HEK293 (cell line): ENCODE measurements around the gene TOMM34.

Experiments used
- CTCF ChIA-PET: fragments of 350-600 bp; formaldehyde crosslinking; extraction: SDS; loops from one replicate; lab custom pipeline; 2021; ENCODE audit warnings: antibody characterized with exemption; lab: Yijun Ruan, JAX
- POLR2A ChIA-PET: fragments of 300-600 bp; formaldehyde crosslinking; extraction: SDS; loops from one replicate; lab custom pipeline; 2020; ENCODE audit warnings: antibody characterized with exemption, inconsistent platforms; lab: Yijun Ruan, JAX
- H3K27ac ChIP-seq: fragments of 200-500 bp; sonication (Bioruptor generic); 2 replicates; pipeline ENCODE4 v1.5.1; 2014; ENCODE audit warnings: low read depth, low read length, control low read depth, inconsistent platforms; ENCODE audit errors: extremely low read depth
- H3K36me3 ChIP-seq, 2 experiments: fragments of 200-500 bp in 1 of 2; sonication (Bioruptor generic) in 1 of 2; 1 replicate in 1 of 2; 2 replicates in 1 of 2; pipeline ENCODE4 v1.5.1; 2014 to 2017; ENCODE audit warnings: inconsistent platforms in 2 of 2, low read length in 2 of 2; ENCODE audit not compliant: control insufficient read depth in 2 of 2, insufficient read depth in 1 of 2
- H3K4me1 ChIP-seq: fragments of 200-500 bp; sonication (Bioruptor generic); 2 replicates; pipeline ENCODE4 v1.5.1; 2014; ENCODE audit warnings: mild to moderate bottlenecking, low read length, inconsistent platforms; ENCODE audit not compliant: control insufficient read depth, insufficient read depth
- H3K4me3 ChIP-seq: 2 replicates; pipeline ENCODE4 v1.5.1; 2011; ENCODE audit warnings: low read depth, mild to moderate bottlenecking, control low read depth, low read length, moderate library complexity
- H3K9me3 ChIP-seq: fragments of 200-500 bp; sonication (Bioruptor generic); 2 replicates; pipeline ENCODE4 v1.5.1; 2014; ENCODE audit warnings: low read depth, low read length, inconsistent platforms; ENCODE audit not compliant: control insufficient read depth, insufficient read depth
- PRDM1 ChIP-seq: fragments of 450-650 bp; formaldehyde crosslinking; IDR thresholded peaks from 2 replicates; pipeline ENCODE4; 2016; ENCODE audit warnings: missing biosample characterization, missing genetic modification characterization
- PRDM10 ChIP-seq: fragments of 450-650 bp; formaldehyde crosslinking; IDR thresholded peaks from 2 replicates; pipeline ENCODE4 v1.5.1; 2016; ENCODE audit warnings: missing biosample characterization, missing genetic modification characterization
- ZBTB6 ChIP-seq: fragments of 450-650 bp; formaldehyde crosslinking; IDR thresholded peaks from 2 replicates; pipeline ENCODE4 v1.5.1; 2017; ENCODE audit warnings: missing biosample characterization, missing genetic modification characterization
- ZEB2 ChIP-seq: fragments of 450-650 bp; formaldehyde crosslinking; IDR thresholded peaks from 2 replicates; pipeline ENCODE4 v1.5.1; 2016; ENCODE audit warnings: missing biosample characterization, missing genetic modification characterization
- ZFP69B ChIP-seq: fragments of 450-650 bp; formaldehyde crosslinking; IDR thresholded peaks from 2 replicates; pipeline ENCODE4 v1.5.1; 2016; ENCODE audit warnings: missing biosample characterization, missing genetic modification characterization
- ZNF121 ChIP-seq: fragments of 450-650 bp; formaldehyde crosslinking; IDR thresholded peaks from 2 replicates; pipeline ENCODE4 v1.5.1; 2016; ENCODE audit warnings: missing biosample characterization, missing genetic modification characterization
- ZNF140 ChIP-seq: fragments of 450-650 bp; formaldehyde crosslinking; IDR thresholded peaks from 2 replicates; pipeline ENCODE4 v1.5.1; 2016; ENCODE audit warnings: missing biosample characterization, missing genetic modification characterization
- ZNF16 ChIP-seq: fragments of 450-650 bp; formaldehyde crosslinking; IDR thresholded peaks from 2 replicates; pipeline ENCODE4 v1.5.1; 2016; ENCODE audit warnings: low read depth, missing biosample characterization, missing genetic modification characterization
- ZNF169 ChIP-seq: fragments of 450-650 bp; formaldehyde crosslinking; IDR thresholded peaks from 2 replicates; pipeline ENCODE4 v1.5.1; 2016; ENCODE audit warnings: missing biosample characterization, missing genetic modification characterization
- ZNF2 ChIP-seq: fragments of 450-650 bp; formaldehyde crosslinking; IDR thresholded peaks from 2 replicates; pipeline ENCODE4 v1.5.1; 2016; ENCODE audit warnings: missing biosample characterization, missing genetic modification characterization
- ZNF202 ChIP-seq: fragments of 450-650 bp; formaldehyde crosslinking; IDR thresholded peaks from 2 replicates; pipeline ENCODE4 v1.5.1; 2016; ENCODE audit warnings: missing biosample characterization, missing genetic modification characterization, borderline replicate concordance
- ZNF211 ChIP-seq: fragments of 450-650 bp; formaldehyde crosslinking; IDR thresholded peaks from 2 replicates; pipeline ENCODE4 v1.5.1; 2016; ENCODE audit warnings: low read depth, missing biosample characterization, missing genetic modification characterization
- ZNF248 ChIP-seq: fragments of 450-650 bp; formaldehyde crosslinking; IDR thresholded peaks from 2 replicates; pipeline ENCODE4 v1.5.1; 2017; ENCODE audit warnings: missing biosample characterization, missing genetic modification characterization
- ZNF26 ChIP-seq: fragments of 450-650 bp; formaldehyde crosslinking; IDR thresholded peaks from 2 replicates; pipeline ENCODE4 v1.5.1; 2016; ENCODE audit warnings: missing biosample characterization, missing genetic modification characterization
- ZNF266 ChIP-seq: fragments of 450-650 bp; formaldehyde crosslinking; IDR thresholded peaks from 2 replicates; pipeline ENCODE4 v1.5.1; 2016; ENCODE audit warnings: missing biosample characterization, missing genetic modification characterization, low read depth
- ZNF280D ChIP-seq: fragments of 450-650 bp; formaldehyde crosslinking; IDR thresholded peaks from 2 replicates; pipeline ENCODE4 v1.5.1; 2016; ENCODE audit warnings: missing biosample characterization, missing genetic modification characterization
- ZNF335 ChIP-seq: fragments of 450-650 bp; formaldehyde crosslinking; conservative IDR thresholded peaks from 2 replicates; pipeline ENCODE4 v1.5.1; 2016; ENCODE audit warnings: missing biosample characterization, missing genetic modification characterization
- ZNF341 ChIP-seq: fragments of 450-650 bp; formaldehyde crosslinking; IDR thresholded peaks from 2 replicates; pipeline ENCODE4; 2016; ENCODE audit warnings: low read depth, missing biosample characterization, missing genetic modification characterization
- ZNF585B ChIP-seq: fragments of 450-650 bp; formaldehyde crosslinking; IDR thresholded peaks from 2 replicates; pipeline ENCODE4 v1.5.1; 2016; ENCODE audit warnings: missing biosample characterization, missing genetic modification characterization
- ZNF624 ChIP-seq: fragments of 450-650 bp; formaldehyde crosslinking; IDR thresholded peaks from 2 replicates; pipeline ENCODE4 v1.5.1; 2017; ENCODE audit warnings: missing biosample characterization, missing genetic modification characterization
- ZNF639 ChIP-seq: fragments of 450-650 bp; formaldehyde crosslinking; IDR thresholded peaks from 2 replicates; pipeline ENCODE4 v1.5.1; 2016; ENCODE audit warnings: missing biosample characterization, missing genetic modification characterization
- ZNF658 ChIP-seq: fragments of 450-650 bp; formaldehyde crosslinking; IDR thresholded peaks from 2 replicates; pipeline ENCODE4; 2016; ENCODE audit warnings: missing biosample characterization, missing genetic modification characterization
- ZNF677 ChIP-seq: fragments of 450-650 bp; IDR thresholded peaks from 2 replicates; pipeline ENCODE4 v1.5.0; 2018; ENCODE audit warnings: missing biosample characterization, mild to moderate bottlenecking, missing genetic modification characterization, moderate library complexity
- ZNF704 ChIP-seq: fragments of 450-650 bp; formaldehyde crosslinking; IDR thresholded peaks from 2 replicates; pipeline ENCODE4 v1.5.1; 2016; ENCODE audit warnings: missing biosample characterization, missing genetic modification characterization
- ZNF768 ChIP-seq: fragments of 450-650 bp; formaldehyde crosslinking; IDR thresholded peaks from 2 replicates; pipeline ENCODE4 v1.5.1; 2018; ENCODE audit warnings: missing biosample characterization, mild to moderate bottlenecking, missing genetic modification characterization
- ZNF843 ChIP-seq: fragments of 450-650 bp; formaldehyde crosslinking; IDR thresholded peaks from 2 replicates; pipeline ENCODE4 v1.5.1; 2016; ENCODE audit warnings: missing biosample characterization, missing genetic modification characterization

Gene TOMM34

GRCh38 chr20:44960103-44960852 is at the start of gene TOMM34:
Gene TOMM34 (minus strand): TSS chr20:44960397. CDS start chr20:44960333, 64 bp downstream.
- CTCF ChIA-PET: interaction anchor here (1.3 kb wide), 1 partner anchor 18 kb away, joined by 5 read pairs; no protein-coding TSS in a partner anchor
- Histone ChIP-seq H3K36me3 (peaks cover 6 to 17% of the 10 kb centered on the region in 2 experiments; a peak in 1 of 3 replicates), H3K9me3 (no peaks in the 10 kb centered on the region), H3K27ac (peak within 1 kb of the TSS; percentile 21; the same call in 1 of the 2 replicates), H3K4me1 (peaks cover 4% of the 10 kb centered on the region), H3K4me3 (peak within 1 kb of the TSS; percentile 66)
- POLR2A ChIA-PET: interaction anchor here (0.8 to 2.9 kb wide), 10 partner anchors 9 to 198 kb away, joined by 3 to 14 read pairs (median 4); partner anchors contain the start of gene YWHAB
- TF ChIP-seq ZNF2: 0 out of 2 replicates have a peak, but pooled peaks have one; percentile 30
- no peak for TF ChIP-seq ZNF248 (tag by site-specific recombination)
- no peak for TF ChIP-seq ZNF211 (tag by site-specific recombination)
- peak; percentile 90 for TF ChIP-seq ZNF335 (tag by site-specific recombination)
- TF ChIP-seq ZNF202 (tag by site-specific recombination): no peak
- peak; percentile 82 for TF ChIP-seq ZEB2 (tag by site-specific recombination)
- peak; percentile 59 for TF ChIP-seq PRDM1
- no peak for TF ChIP-seq ZNF140 (tag by site-specific recombination)
- peak; percentile 68; the same call in 1 of the 2 replicates for TF ChIP-seq ZBTB6 (tag by site-specific recombination)
- no peak for TF ChIP-seq ZNF768 (tag by site-specific recombination)
- TF ChIP-seq ZNF266 (tag by site-specific recombination): no peak
- peak; percentile 79 for TF ChIP-seq ZFP69B (tag by site-specific recombination)
- TF ChIP-seq ZNF169 (tag by site-specific recombination): no peak
- TF ChIP-seq PRDM10 (tag by site-specific recombination): peak; percentile 74
- no peak for TF ChIP-seq ZNF16 (tag by site-specific recombination)
- peak; percentile 83 for TF ChIP-seq ZNF341
- no peak for TF ChIP-seq ZNF677
- TF ChIP-seq ZNF26 (tag by site-specific recombination): no peak
- no peak for TF ChIP-seq ZNF639 (tag by site-specific recombination)
- no peak for TF ChIP-seq ZNF624 (tag by site-specific recombination)
- TF ChIP-seq ZNF843 (tag by site-specific recombination): no peak
- TF ChIP-seq ZNF658 (tag by site-specific recombination): no peak
- no peak for TF ChIP-seq ZNF585B (tag by site-specific recombination)
- TF ChIP-seq ZNF704 (tag by site-specific recombination): no peak
- no peak for TF ChIP-seq ZNF121 (tag by site-specific recombination)
- no peak for TF ChIP-seq ZNF280D (tag by site-specific recombination)
